ENCODE measurements around the gene GPR39.
"Not testable (repeated sequence)": the region's sequence is repeated elsewhere in the genome, so short reads cannot be mapped to it uniquely, and the experiment has no call there.

Gene GPR39

GRCh38 chr2:132416723-132417395 lies at the start of gene GPR39:
TSS of gene GPR39 (plus strand) at chr2:132416805.
- DNase-seq, result no peak

DNA sequence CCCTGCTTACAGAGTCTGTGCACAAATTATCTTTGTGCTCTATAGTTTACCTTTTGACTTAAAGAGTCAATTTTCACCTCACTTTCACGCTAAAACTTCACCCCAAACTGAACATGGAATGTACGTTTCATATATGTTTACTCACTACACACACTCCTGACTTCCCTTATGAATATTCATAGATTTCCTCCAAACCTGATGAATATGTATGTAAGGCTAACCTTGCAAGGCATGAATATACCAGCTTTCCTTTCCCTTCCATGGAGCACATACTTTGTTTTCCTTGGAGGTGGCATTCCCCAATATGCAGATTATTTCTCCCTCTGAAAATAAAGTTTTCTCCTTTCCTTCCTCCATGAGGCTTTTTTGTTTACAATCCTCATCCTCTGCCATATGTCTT lies 48.4 kb upstream of the GPR39 start:
- DNase-seq, result no peak

- DNase-seq, result no peak
Measured at GRCh38 chr2:132372276-132372675, 44.3 kb upstream of the GPR39 start.

- no peak for DNase-seq
Measured at GRCh38 chr2:132373391-132374135, 43.0 kb upstream of the GPR39 start.

- no peak for DNase-seq
Measured at GRCh38 chr2:132374151-132374550, 42.5 kb upstream of the GPR39 start.

DNA sequence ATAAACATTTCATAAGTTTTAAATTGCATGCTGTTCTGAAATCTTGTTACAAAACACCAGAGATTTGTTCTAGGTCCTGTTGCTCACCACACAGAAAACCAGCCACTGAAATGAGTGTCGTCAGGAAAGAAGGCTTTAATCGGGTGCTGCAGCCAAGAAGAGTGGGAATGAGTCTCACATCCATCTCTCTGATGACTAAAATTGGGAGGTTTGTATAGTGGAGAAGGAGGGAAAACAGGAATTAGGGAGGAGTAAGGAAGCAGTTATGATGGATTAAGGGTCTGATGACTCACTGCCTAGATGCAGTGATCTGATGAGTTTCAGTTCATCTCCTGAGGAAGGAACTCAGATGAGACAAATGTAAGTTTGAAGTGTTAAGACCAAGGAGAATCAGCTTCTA lies 42.1 kb upstream of the GPR39 start:
- DNase-seq, result no peak

- DNase-seq, result no peak
Measured at GRCh38 chr2:132374961-132375360, 41.6 kb upstream of the GPR39 start.

- no peak for DNase-seq
Measured at GRCh38 chr2:132381376-132381775, 35.2 kb upstream of the GPR39 start.

DNA sequence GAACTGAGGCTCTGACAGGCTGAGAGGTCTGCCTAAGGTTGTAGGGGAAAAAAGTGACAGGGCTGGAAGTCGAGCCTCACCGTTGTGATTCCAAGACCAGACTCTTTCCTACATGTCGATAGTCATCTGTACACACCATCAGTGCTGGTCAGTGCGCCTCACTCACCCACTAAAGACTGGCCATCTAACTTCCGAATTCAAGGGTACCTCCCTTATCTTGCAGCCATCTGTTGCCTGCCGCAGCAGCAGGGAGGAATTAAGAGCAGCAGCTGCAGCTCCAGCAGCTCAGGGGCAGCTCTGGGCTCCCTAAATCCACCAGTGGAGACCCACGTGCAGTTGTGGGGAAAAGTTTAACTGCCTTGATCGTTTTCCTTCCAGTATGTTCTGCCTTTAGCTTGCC lies 32.6 kb upstream of the GPR39 start:
- no peak for DNase-seq

DNA sequence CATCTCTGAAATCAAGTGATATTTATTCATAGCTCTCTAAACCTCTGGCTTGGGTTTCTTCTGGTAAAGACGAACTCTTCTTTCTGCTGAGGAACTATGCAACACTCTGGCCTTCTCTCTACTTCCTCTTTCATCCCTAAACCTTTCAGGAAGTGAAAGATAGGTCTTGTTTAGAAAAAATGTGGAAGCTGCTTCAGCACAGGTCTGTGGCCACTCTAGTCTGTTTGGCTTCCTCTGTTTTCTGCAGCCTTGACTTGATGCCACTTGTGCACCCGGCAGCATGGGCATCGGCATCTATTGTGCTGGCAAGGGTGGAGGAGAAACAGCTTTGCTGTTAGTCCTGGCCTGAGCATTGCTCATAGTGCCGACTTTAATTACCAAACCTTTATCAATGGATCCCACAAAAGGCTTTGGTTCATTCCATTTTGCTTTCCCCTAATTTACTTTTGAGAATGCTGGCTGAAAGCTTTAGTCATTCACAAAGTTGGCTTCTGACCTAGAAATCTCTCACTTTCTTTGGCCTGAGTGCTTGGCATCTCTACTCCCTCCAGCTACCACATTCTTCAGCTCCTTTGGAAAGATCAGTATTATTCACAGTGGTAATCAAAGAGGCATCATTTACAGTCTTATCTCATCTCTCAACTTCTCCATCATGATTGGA lies 32.0 kb upstream of the GPR39 start:
- no peak for DNase-seq

DNA sequence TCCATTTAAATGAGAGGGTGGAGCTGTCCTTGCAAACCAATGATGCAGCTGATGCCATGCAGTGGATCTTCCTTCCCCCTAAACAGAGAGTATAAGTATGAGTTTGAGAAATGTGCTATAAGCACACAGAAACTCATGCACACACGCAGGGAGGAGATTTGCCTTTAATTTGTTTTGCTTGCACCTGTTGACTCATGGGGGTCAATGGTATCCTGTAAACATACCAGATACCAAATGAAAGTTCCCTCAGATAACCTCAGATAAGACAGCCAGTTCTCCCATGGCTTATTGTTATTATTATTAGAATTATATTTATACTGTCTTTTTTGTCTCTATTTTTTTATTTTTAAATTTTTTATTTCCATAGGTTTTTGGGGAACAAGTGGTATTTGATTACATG lies 29.5 kb upstream of the GPR39 start:
- DNase-seq, result no peak

DNA sequence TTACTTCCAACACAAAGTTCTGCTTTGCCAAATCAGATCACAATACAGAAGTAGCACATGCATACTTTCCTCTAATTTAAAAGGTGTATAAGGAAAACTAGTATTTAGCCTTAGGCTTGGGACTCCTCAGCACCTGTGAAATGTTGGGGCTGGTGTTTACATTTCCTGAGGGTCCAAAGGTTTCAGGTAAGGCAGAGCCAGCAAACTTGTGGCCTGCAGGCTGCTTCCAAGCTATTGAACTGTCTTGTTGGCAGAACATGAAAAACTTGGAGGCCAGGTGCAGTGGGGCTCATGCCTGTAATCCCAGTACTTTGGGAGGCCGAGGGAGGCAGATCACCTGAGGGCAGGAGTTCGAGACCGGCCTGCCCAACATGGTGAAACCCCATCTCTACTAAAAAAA lies 26.5 kb upstream of the GPR39 start:
- no peak for DNase-seq

- DNase-seq, result no peak
Measured at GRCh38 chr2:132391378-132391777, 25.2 kb upstream of the GPR39 start.

GRCh38 chr2:132392221-132392620 lies 24.4 kb upstream of the GPR39 start:
- no peak for DNase-seq

DNA sequence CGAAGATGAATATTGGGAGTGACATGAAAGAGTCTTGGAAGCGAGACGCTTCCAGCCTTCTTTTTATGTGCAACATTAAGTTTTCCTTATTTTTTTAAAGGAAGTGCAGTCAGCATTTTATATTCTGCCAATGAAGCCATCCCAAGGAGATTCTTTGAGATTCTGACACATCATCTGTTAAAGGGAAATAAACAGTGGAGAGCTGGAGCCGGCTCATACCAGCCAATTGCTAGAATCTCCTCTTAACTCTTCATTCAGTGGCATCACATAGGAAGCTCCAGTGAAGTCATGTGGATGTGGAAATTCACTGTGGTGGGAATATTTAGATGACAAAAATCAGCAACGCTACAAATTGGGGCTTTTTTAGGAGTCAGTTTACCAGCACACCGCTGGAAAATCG lies 23.7 kb upstream of the GPR39 start:
- no peak for DNase-seq

- DNase-seq, result not testable (repeated sequence)
Measured at GRCh38 chr2:132397042-132397441, 19.6 kb upstream of the GPR39 start.

- DNase-seq, result no peak
Measured at GRCh38 chr2:132400169-132400900, 16.3 kb upstream of the GPR39 start.

GRCh38 chr2:132400901-132401240 lies 15.7 kb upstream of the GPR39 start:
- no peak for DNase-seq

DNA sequence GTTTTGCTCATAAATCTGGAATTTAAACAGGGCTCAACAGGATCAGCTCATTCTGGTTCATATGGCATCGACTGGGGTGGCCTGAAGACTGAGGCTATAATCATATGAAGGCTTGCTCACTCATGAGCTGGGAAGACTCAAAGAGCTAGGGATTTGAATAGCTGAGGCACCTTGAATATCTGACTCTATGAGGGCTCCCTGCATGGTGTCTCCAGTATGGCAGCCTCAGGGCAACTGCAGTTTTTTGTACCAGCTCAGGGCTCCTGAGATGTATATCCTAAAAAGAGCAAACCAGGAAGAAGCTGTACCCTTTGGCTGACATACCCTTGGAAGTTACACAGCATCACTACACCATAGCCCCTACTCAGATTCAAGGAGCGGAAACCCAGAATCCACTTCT lies 15.3 kb upstream of the GPR39 start:
- no peak for DNase-seq

DNA sequence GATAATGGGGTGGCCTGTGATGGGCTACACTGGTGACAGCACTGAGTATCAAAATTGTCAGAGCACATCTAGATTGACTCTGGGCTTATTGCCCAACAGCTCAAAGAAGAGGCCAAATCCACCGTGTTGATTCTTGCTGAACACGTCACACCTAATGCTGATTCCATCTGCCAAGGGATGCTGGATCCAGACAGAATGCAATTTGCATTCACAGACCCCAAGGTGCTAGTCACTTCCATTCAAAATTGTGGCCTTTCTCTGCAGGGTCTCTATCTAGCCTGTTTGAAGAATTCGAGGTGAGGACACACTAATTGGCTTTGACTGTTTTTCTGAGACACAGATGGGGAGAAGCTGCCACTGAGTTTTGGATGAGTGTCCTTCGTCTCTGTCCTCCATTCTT lies 13.5 kb upstream of the GPR39 start:
- DNase-seq, result no peak

GRCh38 chr2:132404056-132404455 lies 12.5 kb upstream of the GPR39 start:
- no peak for DNase-seq

DNA sequence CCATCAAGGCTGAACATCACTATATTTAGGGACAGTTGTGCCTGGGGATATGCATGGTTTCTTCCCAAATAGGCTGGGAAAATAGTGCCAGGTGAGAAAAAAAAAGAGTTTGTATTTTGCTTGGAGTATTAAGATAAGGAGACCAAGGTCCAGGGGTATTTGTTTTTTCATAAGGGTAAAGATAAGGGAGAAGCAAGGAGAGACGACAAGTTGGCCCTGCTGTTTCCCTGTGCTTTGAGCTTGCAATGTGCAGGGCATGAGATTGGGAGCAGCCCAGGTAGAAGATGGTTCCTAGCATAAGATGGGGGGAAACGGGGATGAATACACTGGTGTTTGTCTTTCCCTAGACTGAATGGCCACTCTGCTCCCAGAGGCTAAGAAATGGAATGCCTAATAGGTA lies 8.8 kb upstream of the GPR39 start:
- DNase-seq, result no peak

DNA sequence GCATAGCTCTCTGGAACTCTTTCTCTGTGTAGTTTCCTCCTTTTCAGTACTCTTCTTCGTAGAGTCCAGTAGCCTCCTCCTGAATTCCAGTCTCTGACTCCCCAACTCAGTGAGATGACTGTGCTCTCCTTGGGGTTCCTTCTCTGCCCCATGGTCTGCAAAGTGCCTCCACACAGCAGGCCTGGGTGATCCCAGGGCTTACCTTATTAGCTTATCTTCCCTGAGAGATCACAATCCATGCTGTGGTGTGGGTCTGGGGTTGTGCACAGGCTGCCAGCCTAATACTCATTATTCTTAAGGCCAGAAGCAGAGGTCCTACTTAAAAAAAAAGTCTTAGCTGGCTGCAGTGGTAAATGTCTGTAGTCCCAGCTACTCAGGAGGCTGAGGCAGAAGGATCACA lies 4.6 kb upstream of the GPR39 start:
- DNase-seq, result no peak

GRCh38 chr2:132414081-132414480 lies 2.5 kb upstream of the GPR39 start:
- no peak for DNase-seq
